ENCODE results near the gene SKOR1.
A peak's percentile ranks its signal among the peaks of the same experiment; 100 is the strongest.

The SKOR1 gene

DNA sequence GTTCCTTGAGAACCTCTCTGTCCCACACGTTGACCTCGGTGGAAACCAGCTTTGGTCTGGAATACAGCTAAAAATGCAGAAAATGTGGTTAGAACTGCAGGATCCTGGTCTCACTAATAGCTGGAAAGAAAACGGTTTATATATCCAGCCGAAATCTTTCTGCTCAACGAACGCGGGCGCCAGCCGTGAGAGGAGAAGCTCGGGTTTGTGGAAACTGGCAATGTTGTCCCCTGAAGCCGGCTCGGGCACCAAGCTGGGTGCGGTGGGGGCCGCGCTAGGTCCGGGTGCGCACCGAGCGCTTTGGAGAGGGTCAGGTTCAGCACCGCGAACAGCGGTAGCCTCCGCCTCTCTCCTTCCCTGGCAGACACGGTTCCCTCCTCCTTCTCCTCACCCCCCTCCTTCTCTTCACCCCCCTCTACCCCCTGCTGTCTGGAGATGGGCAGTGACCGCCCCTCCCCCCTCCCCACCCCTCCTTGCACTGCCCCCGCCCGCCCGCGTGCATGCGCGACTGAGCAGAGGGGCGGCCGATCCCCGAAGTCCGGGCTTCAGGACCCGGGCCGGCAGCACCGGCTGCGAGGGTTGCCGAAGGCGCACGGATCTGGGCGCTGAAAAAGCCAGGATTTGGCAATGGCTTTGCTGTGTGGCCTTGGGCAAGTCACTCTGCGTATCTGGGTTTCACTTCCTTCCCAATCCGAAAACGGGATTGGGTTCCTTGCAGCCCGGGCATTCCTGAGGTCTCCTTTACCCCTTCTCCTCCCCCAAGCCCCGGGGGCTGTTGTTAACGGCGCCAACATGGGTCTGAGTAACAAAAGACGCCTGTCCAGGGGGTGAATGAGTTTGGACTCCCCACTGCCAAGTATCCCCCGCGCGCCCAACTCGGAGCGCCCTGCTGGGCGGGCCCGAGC is at the start of gene SKOR1:
Gene SKOR1 (plus strand): TSS at position 534 of the 905 bp plus-strand sequence. CDS start 94 bp downstream, at position 628.
- no peak for DNase-seq

GRCh38 chr15:67775998-67776397 is 49.3 kb upstream of the SKOR1 start:
- DNase-seq: no peak

DNA sequence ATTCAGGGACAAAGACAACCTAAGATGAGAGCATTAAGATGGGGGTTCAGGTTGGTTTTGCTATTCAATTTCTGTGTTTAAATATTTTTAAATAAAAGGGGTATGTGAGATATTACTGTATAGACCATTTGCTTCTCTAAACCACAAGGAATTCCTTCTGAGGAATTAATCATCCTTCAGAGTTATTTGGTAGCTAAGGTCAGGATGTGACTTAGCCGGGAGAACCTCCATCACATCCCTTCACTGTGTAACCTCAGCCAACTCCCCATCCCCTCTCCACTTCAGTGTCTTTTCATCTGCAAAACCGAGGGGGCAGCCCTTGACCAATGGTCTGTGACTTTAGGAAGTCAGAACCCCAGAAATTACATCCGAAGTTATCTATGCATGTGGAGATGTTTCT is 48.7 kb upstream of the SKOR1 start:
- peak; percentile 54 for DNase-seq

- DNase-seq: no peak
Observed at GRCh38 chr15:67777071-67777470, 48.2 kb upstream of the SKOR1 start.

GRCh38 chr15:67777773-67778172 is 47.5 kb upstream of the SKOR1 start:
- no peak for DNase-seq

DNA sequence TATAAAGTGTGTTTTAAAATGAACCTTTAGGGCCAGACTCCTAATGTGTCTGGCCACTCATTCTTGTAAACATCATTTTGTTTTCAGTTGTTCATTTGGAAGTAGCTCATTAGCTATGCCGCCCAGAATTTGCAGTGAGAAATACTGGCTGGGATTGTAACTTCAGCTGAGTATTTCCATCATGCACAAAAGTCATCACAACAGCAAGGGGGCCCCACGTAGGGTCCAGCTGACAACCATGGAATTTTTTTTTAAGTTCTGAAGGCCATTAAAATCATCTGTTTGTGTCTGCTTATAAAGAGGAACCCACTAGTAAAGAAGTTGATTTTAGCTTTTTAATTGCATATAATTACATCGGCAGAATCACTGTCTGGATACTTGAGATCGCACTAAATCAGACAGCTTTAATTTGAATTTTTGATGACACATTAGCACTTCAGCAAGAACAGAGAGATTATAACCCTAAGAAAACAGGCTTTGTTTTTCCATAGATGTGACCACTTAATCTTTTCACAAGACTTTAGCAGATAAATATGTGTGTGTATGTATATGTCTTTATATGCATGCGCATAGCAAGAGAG is 46.3 kb upstream of the SKOR1 start:
- DNase-seq: no peak

- no peak for DNase-seq
Observed at GRCh38 chr15:67779549-67780111, 45.7 kb upstream of the SKOR1 start.

GRCh38 chr15:67781061-67781460 is 44.2 kb upstream of the SKOR1 start:
- no peak for DNase-seq

DNA sequence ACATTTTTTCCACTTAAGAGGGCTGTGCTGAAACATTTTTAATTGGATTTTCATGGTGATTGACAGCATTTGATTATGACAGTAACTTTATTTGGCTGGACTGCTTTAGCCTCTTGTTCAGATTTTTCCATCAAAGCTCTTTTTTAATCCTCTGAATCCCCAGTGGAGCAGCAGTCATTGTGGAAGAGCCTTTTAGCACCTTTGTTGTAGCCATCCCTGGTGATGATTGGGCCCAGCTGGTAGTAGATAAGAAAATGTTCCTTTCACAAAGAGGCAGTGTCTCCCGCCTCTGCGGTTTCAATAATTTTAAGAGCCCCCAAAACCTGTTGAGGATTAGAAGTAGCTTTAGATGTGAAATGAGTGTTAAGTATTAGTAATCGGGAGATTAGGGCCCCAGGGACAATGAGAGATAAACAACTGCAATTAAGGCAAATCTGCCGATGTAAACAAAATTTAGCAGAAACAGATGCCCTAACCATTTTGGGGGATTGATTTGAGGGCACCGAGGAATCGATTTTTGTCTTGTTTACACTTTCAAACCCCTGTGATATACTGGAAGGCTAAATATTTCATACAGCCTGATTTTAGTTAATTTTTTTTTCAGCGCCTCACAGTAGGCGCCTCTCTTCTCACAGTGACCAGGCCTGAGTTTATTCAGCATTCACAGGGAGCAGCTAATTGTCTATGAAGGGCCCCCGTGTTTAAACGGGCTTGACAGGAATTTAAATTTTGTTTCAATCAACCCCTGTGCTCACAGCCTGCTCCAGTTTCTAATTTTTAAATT is 43.2 kb upstream of the SKOR1 start:
- DNase-seq: no peak

- DNase-seq: no peak
Observed at GRCh38 chr15:67782691-67782991, 42.7 kb upstream of the SKOR1 start.

- DNase-seq: no peak
Observed at GRCh38 chr15:67783303-67783702, 42.0 kb upstream of the SKOR1 start.

GRCh38 chr15:67784090-67784781 is 41.1 kb upstream of the SKOR1 start:
- DNase-seq: no peak

DNA sequence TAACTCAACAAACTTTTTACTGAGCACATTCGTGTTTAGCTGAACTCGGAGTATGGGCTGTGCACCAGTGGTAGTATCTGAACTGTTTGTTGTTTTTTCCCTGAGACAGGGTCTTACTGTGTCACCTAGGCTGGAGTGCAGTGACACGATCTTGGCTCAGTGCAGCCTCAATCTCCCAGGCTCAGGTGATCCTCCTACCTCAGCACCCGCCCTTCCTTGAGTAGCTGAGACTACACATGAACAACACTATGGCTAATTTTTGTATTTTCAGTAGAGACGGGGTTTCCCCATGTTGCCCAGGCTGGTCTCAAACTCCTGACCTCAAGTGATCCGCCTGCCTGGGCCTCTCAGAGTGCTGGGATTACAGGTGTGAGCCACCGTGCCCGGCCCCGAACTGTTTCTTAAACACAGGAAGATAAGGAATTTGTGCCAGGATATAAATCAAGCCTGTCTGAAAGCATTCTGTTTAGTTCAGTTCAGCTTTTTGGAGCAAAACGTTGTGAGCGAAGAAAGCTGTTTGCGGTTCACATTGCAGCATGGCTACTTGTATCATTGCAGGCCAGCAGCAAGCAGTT is 40.4 kb upstream of the SKOR1 start:
- DNase-seq: no peak

- DNase-seq: no peak
Observed at GRCh38 chr15:67785431-67785830, 39.9 kb upstream of the SKOR1 start.

DNA sequence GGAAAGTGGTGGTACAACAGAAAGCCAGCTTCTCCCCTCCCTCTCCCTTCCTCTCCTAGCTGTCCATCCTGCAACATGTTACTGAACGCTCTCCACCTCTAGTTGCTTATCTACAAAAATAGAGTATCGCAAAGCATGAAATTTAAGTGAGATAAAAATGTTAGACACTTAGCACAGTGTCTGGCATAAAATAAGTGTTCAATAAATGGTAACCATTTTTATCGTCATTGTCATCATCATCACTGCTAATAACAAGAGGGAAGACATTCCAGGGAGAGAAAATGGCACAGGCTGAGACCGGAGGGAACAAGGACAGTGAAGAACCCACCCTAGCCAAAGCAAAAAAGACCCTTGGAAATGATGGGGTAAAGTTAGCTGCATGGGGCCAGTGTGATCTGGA is 38.7 kb upstream of the SKOR1 start:
- DNase-seq: no peak

DNA sequence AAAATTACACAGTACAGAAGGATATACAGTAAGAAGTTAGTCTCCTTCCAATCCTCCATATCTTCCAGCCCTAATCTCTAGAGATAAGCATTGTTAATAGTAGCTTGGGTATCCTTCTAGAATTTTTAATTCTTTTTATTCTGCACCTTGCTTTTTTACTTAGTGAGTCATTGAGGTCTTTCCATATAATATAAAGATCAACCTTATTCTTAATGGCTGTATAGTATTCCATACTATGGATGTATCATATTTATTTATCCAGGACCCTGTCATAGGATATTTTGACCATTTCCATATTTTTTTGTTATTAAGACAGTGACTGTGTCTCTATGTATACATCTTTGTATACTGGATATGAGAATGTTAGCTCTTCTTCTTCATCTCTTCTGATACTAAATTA is 36.3 kb upstream of the SKOR1 start:
- no peak for DNase-seq

DNA sequence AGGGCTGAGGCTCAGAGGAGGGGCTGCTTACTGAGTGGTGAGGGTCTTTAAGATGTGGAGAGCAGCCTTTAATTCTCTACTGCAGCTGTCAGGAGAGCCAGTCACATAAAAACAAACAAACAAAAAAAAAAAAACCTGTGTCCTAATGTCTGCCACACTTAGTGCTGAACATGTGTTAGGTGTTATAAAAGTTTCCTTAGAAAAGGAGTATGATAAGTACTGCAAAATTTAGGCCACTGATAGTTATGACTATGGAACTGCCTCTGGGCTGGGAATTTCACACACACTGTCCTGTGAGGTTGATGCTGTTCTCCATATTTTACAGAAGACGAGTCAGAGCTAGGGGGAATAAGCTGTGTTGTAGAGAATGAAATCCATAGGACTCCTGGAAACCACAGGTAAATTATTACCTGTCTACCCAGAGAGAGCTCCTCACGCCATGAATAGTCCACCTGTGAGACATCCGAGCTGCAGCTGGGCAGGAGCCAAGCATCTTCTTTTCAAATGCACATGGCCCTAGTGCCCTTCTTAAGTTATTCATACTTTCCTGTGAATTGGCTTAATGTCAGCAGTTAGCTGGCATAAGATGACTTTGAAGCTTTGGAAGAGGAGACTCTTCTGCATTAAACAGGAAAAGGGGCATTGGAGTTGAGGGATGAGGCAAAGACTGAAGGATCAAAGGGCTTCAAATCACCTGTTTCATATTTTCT is 34.5 kb upstream of the SKOR1 start:
- DNase-seq: no peak

DNA sequence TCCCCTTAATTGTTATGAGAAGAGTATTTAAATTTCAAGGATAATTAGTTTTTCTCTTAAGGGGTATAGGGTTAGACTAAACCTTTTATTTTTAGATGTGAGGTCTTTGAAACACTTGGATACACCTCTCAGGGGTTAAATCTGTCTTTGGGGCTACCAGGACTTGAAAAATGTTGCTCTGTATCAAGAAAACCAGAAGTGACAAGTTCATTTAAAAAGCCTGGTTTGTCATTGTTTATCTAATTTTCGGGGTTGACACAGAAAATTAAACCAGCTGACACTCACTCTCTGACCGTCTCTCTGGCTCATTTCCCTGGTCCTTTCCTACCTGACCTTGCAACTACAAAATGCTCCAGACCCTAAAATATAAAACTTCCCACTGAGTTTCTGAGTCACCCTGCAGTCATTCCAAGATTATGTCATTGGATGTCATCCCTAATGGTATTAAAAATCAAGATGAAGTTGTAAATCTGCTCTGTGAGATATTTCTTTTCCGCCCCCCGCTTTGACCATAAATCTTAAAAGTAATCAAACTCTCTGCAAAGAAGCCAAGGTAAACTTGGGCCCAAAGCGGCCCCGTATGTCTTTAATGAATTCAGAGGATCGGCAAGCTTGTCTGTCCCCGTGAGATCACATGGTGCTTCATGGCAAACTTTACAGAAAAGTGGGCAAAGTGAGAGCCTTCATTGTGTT is 32.9 kb upstream of the SKOR1 start:
- peak; percentile 19 for DNase-seq

DNA sequence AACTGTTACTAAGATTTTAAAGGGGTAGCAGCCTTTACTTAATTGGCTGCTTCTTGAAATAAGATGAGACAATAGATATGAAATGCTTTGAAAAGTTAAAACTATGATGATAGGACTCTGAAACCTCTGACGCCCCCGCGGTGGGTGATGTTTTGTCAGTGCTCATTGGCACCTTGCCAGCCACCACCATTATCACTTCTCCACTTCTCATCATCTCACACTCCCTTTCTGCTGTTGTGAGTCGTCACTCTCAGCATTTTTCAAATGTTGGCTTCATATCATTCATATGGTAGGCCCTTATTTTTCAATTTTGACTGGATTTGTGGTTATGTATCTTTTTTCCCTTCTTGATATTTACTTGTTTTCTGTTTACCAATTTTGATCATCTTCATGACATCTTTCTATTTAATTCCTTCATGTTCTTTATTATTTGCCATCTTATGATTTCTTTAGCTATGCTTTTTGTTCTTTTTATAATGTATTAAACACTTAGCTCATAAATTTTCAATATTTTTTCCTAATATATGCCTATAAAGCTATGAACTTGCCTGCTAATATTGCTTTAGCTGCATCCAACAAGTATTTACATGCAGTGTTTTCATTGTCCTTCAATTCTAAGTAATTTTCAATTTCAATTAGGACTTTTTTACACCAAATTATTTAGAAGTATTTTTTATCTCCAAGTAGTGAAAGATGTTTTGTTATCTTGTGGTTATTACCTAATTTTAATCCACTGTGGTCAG is 30.3 kb upstream of the SKOR1 start:
- DNase-seq: no peak
